Stimulated activated CD8-positive, alpha-beta memory T cell treated with anti-CD3 and anti-CD28 coated beads, Interleukin-2, amount 100 ng/mL, for 48 hours (primary cell): ENCODE measurements around the gene PUSL1.

Experiments
- DNase-seq, 2 donors: peaks; one replicate each; pipeline ENCODE4 v3.0.0-alpha.2; 2020; ENCODE audit warnings: low read depth in 2 of 2

PUSL1 gene

DNA sequence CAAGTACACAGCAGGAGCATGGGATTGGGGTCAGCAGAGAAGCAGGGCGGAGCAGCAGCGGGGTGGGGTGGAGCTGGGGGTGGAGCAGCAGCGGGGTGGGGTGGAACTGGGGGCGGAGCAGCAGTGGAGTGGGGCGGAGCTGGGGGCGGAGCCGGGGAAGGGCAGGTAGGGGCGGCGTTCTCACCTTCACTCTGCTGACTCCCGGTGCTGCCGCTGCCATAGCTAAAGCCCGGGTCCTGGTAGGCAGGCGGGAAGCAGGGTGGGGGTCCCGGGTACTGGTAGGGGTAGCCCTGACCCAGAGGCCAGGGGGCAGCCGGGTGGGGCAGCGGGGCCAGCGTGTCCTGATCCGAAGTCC, 29.4 kb downstream of the PUSL1 start:
- peak in 1 of 2 donors; percentile 51 for DNase-seq

DNA sequence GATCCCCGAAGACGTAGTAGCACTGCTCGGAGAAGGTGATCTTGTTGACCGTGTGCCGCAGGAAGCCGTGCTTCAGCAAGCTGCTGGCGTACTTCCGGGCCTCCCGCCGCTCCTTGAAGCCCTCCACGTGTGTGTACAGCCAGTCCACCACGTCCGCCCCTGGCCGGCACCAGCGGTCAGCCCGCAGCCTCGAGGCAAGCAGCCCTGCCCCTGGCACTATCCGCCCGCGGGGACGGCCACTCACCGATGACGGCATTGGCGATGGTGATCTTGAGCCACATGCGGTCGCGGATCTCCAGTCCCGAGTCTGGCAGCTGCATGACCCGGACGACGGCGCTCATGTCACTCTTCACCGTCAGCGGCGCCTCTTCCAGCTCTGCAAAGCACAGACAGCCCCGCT, 29.9 kb downstream of the PUSL1 start:
- DNase-seq = no peak

DNA sequence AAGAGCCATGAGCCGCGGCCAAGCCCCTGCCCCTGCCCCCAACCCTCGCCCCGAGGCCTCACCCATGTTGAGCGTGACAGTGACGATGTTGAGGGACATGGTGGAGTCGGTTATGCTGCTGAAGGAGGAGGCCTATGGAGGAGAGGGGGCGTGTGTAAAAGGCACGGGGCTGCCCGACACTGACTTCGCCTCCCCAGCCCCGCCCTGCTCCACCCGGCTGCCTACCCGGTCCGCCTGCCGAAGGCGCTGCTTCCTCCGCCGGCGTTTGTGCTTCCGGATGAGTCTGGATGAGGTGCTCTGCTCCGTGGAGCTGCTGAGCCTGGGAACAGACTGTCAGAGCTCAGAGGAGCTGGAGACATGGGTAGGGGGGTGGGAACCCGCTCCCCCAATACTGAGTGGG, 31.8 kb downstream of the PUSL1 start:
- no peak for DNase-seq

DNA sequence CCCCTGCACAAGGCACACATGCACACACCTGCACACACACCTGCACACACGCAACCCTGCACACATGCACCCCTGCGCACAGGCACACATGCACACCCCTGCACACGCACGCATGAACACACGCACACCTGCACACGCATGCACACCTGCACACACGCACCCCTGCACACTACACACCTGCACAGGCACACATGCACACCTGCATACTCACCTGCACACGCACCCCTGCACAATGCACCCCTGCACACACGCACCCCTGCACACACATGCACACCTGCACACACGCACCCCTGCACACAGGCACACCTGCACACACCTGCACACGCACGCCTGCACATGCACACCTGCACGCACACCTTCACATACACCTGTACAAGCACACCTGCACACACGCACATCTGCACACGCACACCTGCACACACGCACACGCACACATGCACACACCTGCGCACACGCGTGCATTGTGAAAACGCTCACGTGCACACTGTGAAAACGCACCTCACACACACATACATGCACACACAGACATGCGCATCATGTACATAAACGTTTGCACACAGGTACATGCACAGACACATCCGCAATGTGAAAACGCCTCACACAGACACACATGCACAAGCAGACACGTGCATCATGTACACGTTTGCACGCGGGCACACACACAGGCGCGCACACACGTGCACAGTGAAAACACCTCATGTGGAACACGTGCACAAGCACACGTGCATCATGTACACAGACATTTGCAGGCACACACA, 32.6 kb downstream of the PUSL1 start:
- no peak for DNase-seq

DNA sequence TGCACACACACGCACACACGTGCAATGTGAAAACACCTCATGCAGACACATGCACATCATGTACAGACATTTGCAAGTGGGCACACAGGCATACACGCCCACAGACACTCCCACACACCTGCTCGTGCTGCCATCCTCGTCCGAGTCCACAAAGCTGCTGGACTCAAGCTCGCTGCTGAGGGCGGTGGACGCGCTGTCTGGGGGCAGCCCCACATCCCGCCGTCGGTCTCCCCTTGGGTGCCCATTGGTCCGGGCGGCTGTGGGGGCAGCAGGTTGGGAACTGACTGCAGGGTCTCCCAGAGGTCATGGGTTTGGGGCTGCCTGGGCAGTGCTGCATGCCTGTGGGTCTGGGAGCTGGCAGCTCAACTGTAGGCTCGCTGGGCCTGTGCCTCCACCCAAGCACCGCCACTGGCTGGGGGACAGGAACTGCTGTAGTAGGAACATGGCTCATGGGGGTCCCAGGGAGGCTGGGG, 33.2 kb downstream of the PUSL1 start:
- no peak for DNase-seq

DNA sequence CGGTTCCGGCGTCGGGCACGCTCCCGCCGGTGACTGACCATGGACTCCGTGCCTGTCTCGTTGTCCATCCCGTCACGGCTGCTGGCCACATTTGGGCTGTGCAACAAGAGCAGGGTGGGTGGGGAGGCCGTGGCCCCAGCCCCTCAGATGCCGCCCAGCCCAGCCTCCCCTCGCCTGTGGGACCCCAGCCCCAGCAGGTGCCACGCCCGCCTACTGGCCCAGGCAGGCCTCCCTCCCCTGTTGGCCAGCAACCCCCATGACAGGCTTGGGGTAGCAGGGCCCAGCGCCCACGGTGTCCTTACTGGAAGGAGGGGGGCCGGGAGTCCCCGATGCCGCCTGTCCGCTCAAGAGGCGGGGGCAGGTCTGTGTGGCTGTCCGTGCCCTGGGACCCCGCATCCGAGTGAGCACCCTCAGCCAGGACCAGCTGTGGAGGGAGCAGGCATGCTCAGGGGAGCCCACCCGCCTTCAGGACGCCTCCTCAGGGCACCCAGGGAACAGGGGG, 33.7 kb downstream of the PUSL1 start:
- no peak for DNase-seq

DNA sequence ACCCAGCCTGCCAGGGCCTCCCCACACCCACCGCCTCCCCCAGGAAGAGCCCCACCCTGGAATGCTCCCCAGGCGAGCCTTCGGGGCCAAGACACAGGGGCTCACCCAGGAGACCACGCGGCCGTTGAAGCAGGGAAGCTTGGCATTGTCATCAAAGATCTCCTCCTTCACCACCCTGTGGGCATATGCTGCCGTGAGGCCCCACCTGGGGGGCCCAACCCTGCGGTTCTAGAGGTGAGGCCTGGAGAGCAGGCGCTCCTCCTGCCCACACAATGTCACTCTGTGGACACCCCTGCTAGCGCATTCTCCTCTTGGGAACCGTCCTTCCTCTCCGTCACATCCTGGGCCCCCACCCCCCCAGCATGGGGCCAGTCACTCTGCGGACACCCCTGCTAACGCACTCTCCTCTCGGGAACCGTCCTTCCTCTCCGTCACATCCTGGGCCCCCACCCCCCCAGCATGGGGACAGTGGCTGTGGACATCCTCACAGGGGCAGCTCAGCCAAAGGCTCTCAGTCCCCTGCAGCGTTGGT, 34.3 kb downstream of the PUSL1 start:
- DNase-seq = no peak

DNA sequence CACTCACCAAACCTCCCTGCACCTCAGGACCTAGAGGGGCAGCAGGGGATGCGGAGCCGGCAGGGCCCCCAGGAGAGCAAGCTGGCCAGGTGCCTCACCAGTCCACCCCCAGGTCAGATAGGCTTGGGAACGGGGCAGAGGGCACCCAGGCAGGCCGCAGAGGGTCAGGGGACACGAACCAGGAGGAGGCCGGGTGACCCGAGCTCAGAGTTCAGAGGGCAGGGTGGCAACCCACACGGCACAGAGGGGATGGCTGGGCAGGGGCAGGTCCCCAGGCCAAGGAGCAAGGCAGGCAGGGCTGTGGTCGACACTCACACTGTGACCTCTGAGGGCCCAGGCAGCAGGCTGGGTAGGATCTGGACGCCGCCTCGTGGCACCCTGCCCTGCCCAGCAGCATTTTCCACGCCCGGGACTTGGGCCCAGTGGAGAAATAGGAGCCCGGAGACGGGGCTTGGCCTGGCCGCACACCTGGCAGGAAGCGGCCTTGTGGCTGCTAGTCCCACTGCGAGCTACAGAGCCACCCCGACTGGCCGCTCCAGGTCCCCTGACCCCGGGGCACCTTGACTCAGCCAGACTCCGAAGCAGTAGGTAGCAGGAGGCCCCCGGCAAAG, 35.5 kb downstream of the PUSL1 start:
- no peak for DNase-seq

DNA sequence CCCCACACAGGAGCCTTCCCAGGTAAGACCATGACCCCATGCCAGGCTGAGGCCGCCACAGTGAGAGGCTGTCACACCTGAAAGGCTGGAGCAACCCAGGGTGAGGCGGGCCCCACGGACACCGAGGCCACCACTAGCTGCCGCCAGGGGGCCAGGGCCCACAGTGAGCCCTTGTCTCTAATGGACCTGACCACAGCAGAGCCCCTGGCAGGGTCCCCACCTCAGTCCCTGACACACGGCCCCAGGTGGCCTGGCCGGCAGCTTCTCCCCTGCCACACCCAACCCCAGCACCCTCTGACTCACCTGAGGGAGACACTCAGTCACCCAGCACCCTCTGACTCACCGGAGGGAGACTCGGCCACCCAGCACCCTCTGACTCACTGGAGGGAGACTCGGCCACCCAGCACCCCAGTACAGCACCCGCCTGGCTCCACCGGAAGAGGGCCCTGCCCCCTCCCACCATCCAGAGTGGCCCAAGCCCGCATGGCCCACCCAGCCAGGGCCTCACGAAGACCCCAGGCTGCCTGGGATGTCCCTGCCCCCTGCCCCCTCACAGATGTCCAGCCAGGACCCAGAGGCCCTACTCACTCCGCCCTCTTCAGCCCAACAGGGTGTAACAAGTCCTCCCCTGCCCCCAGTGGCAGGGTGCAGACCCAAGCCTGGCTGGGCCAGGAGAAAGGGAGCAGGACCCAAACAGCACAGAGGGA, 36.4 kb downstream of the PUSL1 start:
- DNase-seq = peak in 1 of 2 donors; percentile 52

DNA sequence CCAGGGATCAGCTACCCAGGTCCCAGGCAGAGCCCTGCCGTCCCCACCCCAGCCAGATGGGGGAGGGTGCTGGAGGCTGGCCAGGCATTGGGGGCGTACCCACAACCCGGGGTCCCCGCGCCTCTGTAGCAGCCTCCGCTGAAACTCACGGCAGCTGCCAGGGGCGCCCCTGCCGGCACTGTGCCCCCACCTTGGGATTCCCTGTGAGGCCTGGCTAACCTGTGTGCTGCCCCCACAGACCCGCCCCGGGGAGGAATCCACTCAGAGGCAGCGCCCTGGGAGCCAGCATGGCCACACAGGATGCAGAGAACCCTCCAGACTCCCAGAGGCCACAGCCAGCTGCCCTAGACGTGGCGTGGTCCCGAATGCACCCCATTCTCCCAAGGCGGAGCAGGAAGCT, 37.0 kb downstream of the PUSL1 start:
- DNase-seq = no peak

DNA sequence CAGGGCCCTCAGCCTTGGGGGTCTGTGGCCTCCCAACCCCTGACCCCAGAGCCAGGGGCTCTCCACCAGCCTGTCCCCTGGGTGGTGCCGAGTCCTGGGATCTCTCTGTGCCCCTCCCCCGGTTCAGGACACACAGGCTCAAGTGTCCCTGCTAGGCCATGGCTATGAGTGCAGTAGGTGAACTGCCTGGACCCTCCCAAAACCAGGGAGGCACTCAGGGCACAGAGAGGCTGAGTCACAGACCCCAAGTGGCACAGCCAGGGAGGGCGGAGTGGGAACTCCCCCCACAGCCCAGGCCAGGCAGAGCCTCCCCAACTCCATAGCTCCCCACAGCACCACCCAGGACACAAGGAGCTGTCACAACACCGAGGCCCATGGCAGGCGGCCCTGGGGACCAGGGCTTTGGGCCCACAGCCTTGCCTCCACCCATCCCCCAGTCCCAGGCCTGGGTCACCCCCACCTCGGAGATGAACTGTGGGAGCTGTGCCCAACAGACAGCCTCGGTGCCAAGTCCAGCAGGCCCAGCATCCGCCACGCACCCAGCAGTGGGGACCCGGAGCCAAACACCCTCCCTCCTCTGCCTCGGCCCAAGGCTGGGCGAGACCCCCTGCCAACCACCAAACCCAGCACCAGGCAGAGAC, 37.6 kb downstream of the PUSL1 start:
- no peak for DNase-seq

DNA sequence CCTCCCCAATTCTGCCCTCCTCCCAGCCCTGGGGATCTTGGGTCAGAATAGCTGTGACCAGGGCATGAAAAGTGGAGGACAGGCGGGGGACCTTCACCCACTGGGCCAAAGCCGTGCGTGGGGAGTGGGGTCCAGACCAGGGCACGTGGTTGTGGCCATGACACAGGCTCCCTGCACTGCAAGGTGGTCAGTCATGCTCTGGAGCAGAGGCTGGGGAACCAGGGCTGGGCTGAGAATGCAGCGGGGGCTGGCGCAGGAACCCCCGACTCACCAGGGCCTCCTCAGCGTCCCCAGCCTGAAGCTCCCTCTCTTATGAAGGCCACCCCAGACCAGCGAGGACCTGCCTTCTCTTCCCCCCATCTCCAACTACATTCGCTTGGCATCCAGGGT, 38.1 kb downstream of the PUSL1 start:
- DNase-seq = no peak

DNA sequence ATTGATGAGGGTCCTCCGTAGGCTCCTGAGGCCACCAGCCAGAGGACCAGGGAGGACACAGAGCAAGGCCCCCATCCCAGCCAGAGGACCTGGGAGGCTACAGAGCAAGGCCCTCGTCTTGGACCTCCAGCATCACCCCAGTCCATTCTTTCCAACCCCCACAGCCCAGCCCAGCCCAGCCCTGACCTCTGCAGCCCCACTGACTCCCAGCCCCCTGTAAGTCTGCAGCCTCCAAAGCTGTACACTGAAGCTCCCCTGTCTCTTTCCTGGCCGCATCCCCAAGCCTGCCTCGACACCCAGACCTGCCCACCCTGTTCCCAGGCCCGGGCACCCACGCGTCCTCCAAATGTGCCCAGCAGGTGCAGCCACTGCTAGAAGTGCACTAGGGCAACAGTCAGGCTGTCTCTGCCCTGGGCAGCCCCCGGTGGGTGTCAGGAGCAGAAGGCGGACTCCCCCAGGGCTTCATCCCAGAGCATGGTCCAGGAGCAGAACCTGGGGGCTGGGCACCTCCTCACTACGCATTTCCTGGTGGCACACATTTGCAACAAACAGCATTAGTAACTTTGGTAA, 38.7 kb downstream of the PUSL1 start:
- DNase-seq = no peak

DNA sequence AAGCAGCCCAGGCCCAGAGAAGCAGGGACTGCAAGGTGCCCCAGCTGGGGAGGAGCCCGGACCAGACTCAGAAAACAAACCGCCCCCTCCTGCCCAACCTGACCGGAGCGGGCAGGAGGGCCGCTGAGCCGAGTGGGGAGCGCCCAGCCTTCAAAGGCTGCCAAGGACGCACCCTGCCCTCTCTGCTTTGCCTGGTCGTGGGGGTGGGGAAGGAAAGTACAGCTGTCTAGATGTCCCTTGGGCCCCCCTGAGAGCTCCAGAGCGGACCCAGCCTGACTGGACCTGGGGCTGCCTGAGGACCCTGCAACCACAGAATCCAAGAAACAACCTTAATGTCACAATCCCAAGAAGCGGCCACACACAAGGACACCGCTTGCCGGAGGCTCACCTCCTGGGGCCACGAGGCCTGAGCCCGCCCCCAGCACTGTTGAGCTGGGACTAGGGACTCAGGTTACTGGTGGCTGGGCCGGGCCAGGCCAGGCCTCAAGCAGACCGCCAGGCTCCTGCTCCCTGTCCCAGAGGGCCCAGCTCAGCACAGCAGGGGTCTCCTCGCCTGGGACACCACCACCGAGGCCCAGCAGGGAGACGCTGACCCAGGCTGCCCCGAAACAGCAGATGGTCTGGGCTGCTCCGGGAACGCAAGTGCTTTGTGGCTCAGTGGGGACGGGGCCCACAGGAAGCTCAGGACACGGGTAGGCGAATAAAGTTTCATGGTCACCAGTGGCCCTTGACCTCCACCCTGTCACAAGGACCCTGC, 39.4 kb downstream of the PUSL1 start:
- DNase-seq = no peak

DNA sequence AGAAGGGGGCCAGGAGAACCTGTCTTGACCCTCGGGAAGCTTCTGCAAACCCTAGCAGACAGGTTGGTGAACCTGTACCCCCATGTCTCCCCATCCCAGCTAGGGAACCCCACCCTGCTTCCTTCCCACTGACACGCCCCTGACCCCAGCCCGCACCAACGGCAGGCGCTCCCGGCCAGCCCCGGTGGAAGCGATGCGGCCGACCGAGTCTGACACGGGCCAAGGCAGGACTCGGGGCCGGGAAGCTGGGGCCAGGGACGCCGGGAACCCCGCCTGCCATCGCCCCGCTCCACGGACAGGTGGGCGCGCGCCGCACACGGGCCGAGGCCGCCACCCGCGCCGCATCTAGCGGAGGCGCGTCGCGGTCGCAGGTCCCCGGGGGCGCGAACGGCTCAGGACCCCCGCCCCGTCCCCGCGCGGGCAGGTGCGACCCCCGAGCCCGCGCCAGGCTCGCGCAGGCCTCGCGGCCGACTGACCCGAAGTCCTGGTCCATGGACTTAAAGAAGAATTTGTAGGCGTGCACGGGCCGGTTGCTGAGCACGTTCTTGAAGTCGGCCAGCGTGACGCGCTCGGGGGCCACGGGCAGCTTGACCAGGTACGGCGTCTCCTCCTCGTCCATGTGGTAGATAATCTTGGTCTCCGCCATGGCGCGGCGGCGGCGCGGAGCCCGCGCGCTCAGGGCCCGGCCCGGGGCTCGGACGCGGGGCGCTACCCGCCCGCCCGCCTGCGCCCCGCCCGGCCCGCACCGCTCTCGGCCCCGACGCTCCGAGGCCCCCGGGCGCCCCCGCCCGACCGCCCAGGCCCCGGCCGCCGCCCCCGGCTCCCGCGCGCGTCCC, 40.2 kb downstream of the PUSL1 start:
- no peak for DNase-seq

DNA sequence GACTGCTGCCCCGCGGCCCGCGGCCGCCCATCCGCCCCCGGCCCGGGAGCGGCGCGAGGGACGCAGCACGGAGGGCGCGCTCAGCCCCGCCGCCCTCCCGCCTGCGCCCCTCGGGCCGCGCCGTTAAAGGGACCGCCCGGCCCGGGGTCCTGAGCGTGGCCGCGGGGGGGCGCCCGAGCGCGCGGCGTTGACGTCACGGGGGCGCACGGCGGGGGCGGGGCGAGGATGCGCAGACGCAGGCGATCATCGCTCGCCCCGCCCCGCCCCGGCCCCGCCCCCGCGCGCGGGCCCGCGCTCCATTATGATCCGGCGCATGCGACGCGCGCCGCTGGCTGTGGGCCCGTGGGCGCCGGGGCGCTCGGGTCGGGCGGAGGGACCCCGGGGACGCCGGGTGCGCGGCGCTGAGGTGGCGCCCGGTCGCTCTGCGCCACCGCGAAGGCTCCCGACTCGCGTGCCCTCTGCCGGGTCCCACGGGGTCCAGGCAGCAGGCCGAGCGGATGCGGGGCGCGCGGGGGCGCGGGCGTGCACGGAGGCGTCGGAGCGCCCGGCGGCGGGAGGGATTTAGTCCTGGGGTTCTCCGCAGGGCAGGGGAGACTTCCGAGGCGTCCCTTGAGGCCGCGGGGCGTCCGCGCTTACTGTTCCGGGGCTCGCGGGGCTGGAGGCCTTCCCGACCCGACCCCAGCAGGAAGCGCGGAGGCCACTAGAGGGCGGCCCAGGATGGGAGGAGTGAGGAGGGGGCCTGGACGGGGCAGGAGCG, 41.0 kb downstream of the PUSL1 start, which contains the start of gene DVL1:
DVL1 (minus strand) TSS at position 163 of the 757 bp plus-strand sequence. CDS start 353 bp downstream, outside the sequence.
- DNase-seq = peak; percentile 44 to 62

DNA sequence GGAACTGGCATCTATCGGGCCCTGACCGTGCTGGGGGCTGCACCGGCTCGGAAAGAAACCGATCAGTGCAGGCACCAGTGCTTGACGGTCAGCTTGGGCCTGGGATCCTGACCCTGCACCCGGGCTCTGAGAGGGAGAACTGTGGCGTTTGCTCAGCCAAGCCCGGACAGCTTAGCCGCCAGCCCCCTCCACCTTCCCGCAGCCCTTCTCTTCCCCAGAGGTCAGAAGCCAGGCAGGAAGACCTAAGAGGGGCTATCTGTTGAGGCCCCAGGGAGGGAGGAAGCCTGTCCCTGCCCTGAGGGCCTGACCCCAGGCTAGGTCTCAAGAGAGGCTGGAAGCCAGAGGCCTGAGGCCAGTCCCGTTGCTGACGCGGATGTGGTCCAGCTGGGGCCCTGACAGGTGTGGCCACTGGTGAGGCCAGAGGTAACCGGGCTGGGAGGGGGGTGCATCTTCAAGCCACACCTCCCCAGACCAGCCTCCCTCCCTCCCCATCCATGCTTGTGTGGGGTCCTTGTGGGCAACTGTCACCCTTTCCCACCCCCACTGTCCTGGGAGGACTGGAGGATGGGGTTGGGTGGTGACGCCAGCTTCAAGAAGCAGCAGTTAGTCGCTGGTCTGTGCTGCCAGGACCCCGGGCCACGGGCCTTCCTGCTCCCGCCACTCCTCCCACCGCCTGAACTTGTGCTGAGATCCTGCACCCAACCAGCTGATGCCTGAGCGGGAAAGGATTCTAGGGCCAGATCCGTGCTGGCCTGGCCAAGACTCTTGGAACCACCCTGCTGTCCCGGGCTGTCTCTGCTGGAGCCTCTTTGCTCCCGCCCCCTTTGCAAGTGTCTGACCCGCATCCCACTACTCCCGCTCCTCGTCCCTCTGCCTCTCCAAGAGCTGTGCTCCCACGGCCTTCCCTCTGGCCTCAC, 43.4 kb downstream of the PUSL1 start:
- DNase-seq = no peak

DNA sequence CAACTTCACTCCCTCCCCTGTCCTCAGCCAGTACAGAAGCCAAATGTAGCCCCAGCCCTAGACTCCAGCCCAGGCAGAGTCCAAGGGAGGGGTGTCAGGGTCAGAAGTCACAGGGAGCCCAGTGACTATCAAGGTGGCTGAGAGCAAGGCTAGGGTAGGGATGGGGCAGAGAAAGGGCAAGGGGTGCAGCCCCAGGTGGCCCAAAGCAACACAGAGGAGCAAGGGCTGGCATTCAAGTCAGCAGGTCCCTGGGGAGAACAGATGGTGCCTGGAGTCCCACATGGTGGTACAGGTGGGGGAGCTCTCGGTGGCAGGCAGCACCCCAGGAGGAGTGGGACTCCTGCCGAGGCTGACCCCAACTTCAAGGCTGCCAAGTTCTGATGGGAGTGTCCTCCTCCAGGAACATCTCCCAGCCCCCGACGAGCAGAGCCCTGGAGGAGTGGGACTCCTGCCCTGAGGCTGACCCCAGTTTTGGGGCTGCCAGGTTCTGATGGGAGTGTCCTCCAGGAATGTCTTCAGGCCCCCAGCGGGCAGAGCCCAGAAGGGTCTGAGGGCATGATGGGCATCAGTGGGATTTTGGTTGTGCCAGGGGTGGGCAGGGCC, 44.5 kb downstream of the PUSL1 start:
- no peak for DNase-seq
